Hepatocyte (in vitro differentiated cells): Measurements from ENCODE around the gene ARAP3. TPM values are rescaled to one million over a fixed set of nuclear protein-coding genes. Genes with fewer than 3 reads are reported as not detected.

ENCODE experiments used
- DNase-seq: peaks from one replicate; pipeline ENCODE4 v3.0.0-alpha.2; 2016; ENCODE audit warnings: low spot score
- H2AFZ ChIP-seq: fragments of 200-600 bp; sonication (generic); 2 replicates; pipeline ENCODE4 v1.6.0; 2016; ENCODE audit warnings: antibody characterized with exemption, mild to moderate bottlenecking
- H3K27ac ChIP-seq: fragments of 200-600 bp; sonication (generic); 2 replicates; pipeline ENCODE4 v1.5.1; 2016; ENCODE audit warnings: mild to moderate bottlenecking
- H3K27me3 ChIP-seq: fragments of 200-600 bp; sonication (generic); 2 replicates; pipeline ENCODE4 v1.6.1; 2016
- H3K36me3 ChIP-seq: fragments of 200-600 bp; sonication (generic); replicated peaks from 2 replicates; pipeline ENCODE4 v1.5.1; 2016; ENCODE audit warnings: low read depth; ENCODE audit not compliant: insufficient read depth
- H3K4me1 ChIP-seq: fragments of 200-600 bp; sonication (generic); 2 replicates; pipeline ENCODE4 v1.5.1; 2016; ENCODE audit warnings: mild to moderate bottlenecking, moderate library complexity; ENCODE audit not compliant: insufficient read depth
- H3K4me2 ChIP-seq: fragments of 200-600 bp; sonication (generic); 2 replicates; pipeline ENCODE4 v1.6.0; 2016
- H3K4me3 ChIP-seq: fragments of 200-600 bp; sonication (generic); 2 replicates; pipeline ENCODE4 v1.5.1; 2016; ENCODE audit warnings: mild to moderate bottlenecking
- H3K79me2 ChIP-seq: fragments of 200-600 bp; sonication (generic); 2 replicates; pipeline ENCODE4 v1.6.0; 2017; ENCODE audit warnings: mild to moderate bottlenecking
- H3K9me2 ChIP-seq: fragments of 200-600 bp; sonication (generic); replicated peaks from 2 replicates; pipeline ENCODE4 v1.6.0; 2017; ENCODE audit warnings: mild to moderate bottlenecking; ENCODE audit not compliant: insufficient read depth
- H3K9me3 ChIP-seq: fragments of 200-600 bp; sonication (generic); 2 replicates; pipeline ENCODE4 v1.5.1; 2016; ENCODE audit warnings: low read depth, mild to moderate bottlenecking
- H4K20me1 ChIP-seq: fragments of 200-600 bp; sonication (generic); 2 replicates; pipeline ENCODE4 v1.6.0; 2016; ENCODE audit warnings: mild to moderate bottlenecking; ENCODE audit not compliant: insufficient read depth, poor library complexity, severe bottlenecking
- CTCF ChIP-seq: fragments of 200-600 bp; sonication (generic); IDR thresholded peaks from 2 replicates; pipeline ENCODE4 v1.5.1; 2016; ENCODE audit warnings: antibody characterized with exemption, mild to moderate bottlenecking; ENCODE audit not compliant: poor library complexity
- EZH2 ChIP-seq: fragments of 200-600 bp; sonication (generic); IDR thresholded peaks from 2 replicates; pipeline ENCODE4 v1.6.1; 2016; ENCODE audit warnings: antibody characterized with exemption, mild to moderate bottlenecking, borderline replicate concordance
- EZH2phosphoT487 ChIP-seq: fragments of 200-600 bp; sonication (generic); IDR thresholded peaks from one replicate; pipeline ENCODE4 v1.6.1; 2018; ENCODE audit warnings: antibody characterized with exemption, mild to moderate bottlenecking, low read depth, moderate library complexity; ENCODE audit not compliant: unreplicated experiment, severe bottlenecking
- WGBS: methylation state at CpG from one replicate; pipeline ENCODE4 v1.1.6; 2016; ENCODE audit warnings: low lambda C conversion rate; ENCODE audit errors: missing lambda C conversion rate; 5-methylcytosine and 5-hydroxymethylcytosine counted together
- polyA plus RNA-seq: library from polyadenylated mRNA; unstranded; fragments of >200 nt; fragmentation: Nextera tagmentation; extraction: Ambion mirVana; gene quantifications from 2 replicates; pipeline ENCODE4 v1.2.1, GENCODE V29; 2016
- total RNA-seq: library from RNA; depleted of rRNA; stranded (reverse); fragments of >200 nt; gene quantifications from 2 replicates; pipeline ENCODE4 v1.2.3, GENCODE V29; 2014

Gene ARAP3
- total and polyA plus RNA-seq, 2 experiments from 2014 or later = 5.1 to 8.6 TPM

DNA sequence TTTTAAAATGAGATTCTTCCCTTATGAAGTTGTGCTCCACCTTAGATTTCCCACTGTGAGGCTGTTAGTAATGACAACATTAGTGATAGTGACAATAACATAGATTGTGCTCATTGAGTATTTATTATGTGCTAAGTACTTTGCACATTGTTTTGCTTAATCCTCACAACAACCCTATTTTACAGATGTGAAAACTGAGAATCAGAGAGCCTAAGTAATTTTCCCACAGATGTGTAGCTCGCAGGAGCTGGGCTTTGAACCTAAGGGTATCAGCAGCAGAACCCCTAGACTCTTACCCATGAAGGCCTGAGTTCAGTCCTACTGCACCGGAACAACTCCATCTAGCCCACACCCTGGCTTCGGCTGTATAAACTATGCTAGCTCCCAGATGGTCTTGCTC, 15.6 kb upstream of the ARAP3 start:
- TF ChIP-seq CTCF (no peak), EZH2 (no peak), EZH2phosphoT487 (no peak)
- no peaks in the 10 kb centered on the region for H3K9me3 ChIP-seq
- no peak overlapping the region for H3K4me3 ChIP-seq
- WGBS = 80% methylated on average over 3 of the region's 3 CpGs
- no peaks in the 10 kb centered on the region for H3K9me2 ChIP-seq
- H3K27ac ChIP-seq = no peak overlapping the region
- H3K79me2 ChIP-seq = no peaks in the 10 kb centered on the region
- H3K4me1 ChIP-seq = no peaks in the 10 kb centered on the region
- no peak overlapping the region for H2AFZ ChIP-seq
- peaks cover 51% of the 10 kb centered on the region for H3K27me3 ChIP-seq
- no peaks in the 10 kb centered on the region for H4K20me1 ChIP-seq
- no peaks in the 10 kb centered on the region for H3K36me3 ChIP-seq
- no peak overlapping the region for H3K4me2 ChIP-seq
- DNase-seq = no peak

- no peaks in the 10 kb centered on the region for H4K20me1 ChIP-seq
- DNase-seq = no peak
- no peak overlapping the region for H3K27ac ChIP-seq
- H3K36me3 ChIP-seq = no peaks in the 10 kb centered on the region
- H2AFZ ChIP-seq = no peak overlapping the region
- no peaks in the 10 kb centered on the region for H3K9me3 ChIP-seq
- H3K79me2 ChIP-seq = no peaks in the 10 kb centered on the region
- H3K4me2 ChIP-seq = no peak overlapping the region
- WGBS = 88% methylated on average over 2 of the region's 2 CpGs
- no peak for TF ChIP-seq EZH2phosphoT487
- TF ChIP-seq CTCF = no peak
- no peak for TF ChIP-seq EZH2
- no peaks in the 10 kb centered on the region for H3K9me2 ChIP-seq
- H3K4me1 ChIP-seq = peaks cover 2% of the 10 kb centered on the region
- no peak overlapping the region for H3K4me3 ChIP-seq
- H3K27me3 ChIP-seq = peaks cover 43% of the 10 kb centered on the region
Measured at GRCh38 chr5:141696431-141696830, 14.4 kb upstream of the ARAP3 start.

GRCh38 chr5:141695627-141696215, 13.7 kb upstream of the ARAP3 start:
- Histone ChIP-seq H2AFZ (no peak overlapping the region), H3K9me2 (no peaks in the 10 kb centered on the region), H3K4me2 (no peak overlapping the region), H3K79me2 (no peaks in the 10 kb centered on the region), H3K36me3 (no peaks in the 10 kb centered on the region), H3K9me3 (no peaks in the 10 kb centered on the region), H3K4me1 (peaks cover 2% of the 10 kb centered on the region), H3K27me3 (peaks cover 43% of the 10 kb centered on the region), H4K20me1 (no peaks in the 10 kb centered on the region), H3K4me3 (no peak overlapping the region), H3K27ac (no peak overlapping the region)
- 70% methylated on average over 11 of the region's 11 CpGs for WGBS
- no peak for DNase-seq
- TF ChIP-seq CTCF = no peak

- Histone ChIP-seq H4K20me1 (no peaks in the 10 kb centered on the region), H3K27ac (no peak overlapping the region), H3K9me2 (no peaks in the 10 kb centered on the region), H3K4me2 (no peak overlapping the region), H3K4me1 (peaks cover 2% of the 10 kb centered on the region), H3K27me3 (peaks cover 44% of the 10 kb centered on the region), H3K4me3 (no peak overlapping the region), H3K36me3 (no peaks in the 10 kb centered on the region), H2AFZ (no peak overlapping the region), H3K9me3 (no peaks in the 10 kb centered on the region), H3K79me2 (no peaks in the 10 kb centered on the region)
- 75% methylated on average over 5 of the region's 5 CpGs for WGBS
- no peak for DNase-seq
- TF ChIP-seq EZH2 (no peak), EZH2phosphoT487 (no peak), CTCF (no peak)
Measured at GRCh38 chr5:141694479-141694878, 12.4 kb upstream of the ARAP3 start.
